Left lobe of liver (tissue), 2 donors: ENCODE results near the gene LRRC18. TPM values are rescaled to one million over a fixed set of nuclear protein-coding genes. Genes with fewer than 3 reads are reported as not detected.

Source experiments
- ATAC-seq: fragments of 200-7000 bp; cut with Tn5 transposase; one replicate; pipeline ENCODE4 v1.9.1; 2020; ENCODE audit warnings: mild to moderate bottlenecking, moderate library complexity
- DNase-seq: peaks from one replicate; pipeline ENCODE4 v3.0.0-alpha.2; 2020; ENCODE audit warnings: low spot score
- total RNA-seq: library from RNA; stranded (reverse); gene quantifications from one replicate; pipeline ENCODE4 v1.2.1, GENCODE V29; 2021
- donor health status: DM: no; HTN: no; CAD: no; lungs with moderate emphysema.
- donor health status: DM: no; HTN: yes; CAD: no.

The LRRC18 gene
- total RNA-seq, 1 donor from 2014 or later, result not detected

- DNase-seq, result no peak
- ATAC-seq, result no peak
Observed at GRCh38 chr10:48946891-48947500, 7.4 kb upstream of the LRRC18 start.

- ATAC-seq (no peak), DNase-seq (no peak)
Observed at GRCh38 chr10:48946332-48946731, 6.7 kb upstream of the LRRC18 start.

- DNase-seq, result peak; percentile 4
- ATAC-seq, result no peak
Observed at GRCh38 chr10:48945441-48946130, 5.9 kb upstream of the LRRC18 start.

GRCh38 chr10:48944171-48944570 is 4.5 kb upstream of the LRRC18 start:
- no peak for ATAC-seq
- no peak for DNase-seq

GRCh38 chr10:48943096-48943495 is 3.5 kb upstream of the LRRC18 start:
- ATAC-seq (no peak), DNase-seq (no peak)

GRCh38 chr10:48941427-48942075 is 1.9 kb upstream of the LRRC18 start:
- DNase-seq (no peak), ATAC-seq (no peak)

- no peak for ATAC-seq
- no peak for DNase-seq
Observed at GRCh38 chr10:48940958-48941357, 1.3 kb upstream of the LRRC18 start.

- no peak for ATAC-seq
- no peak for DNase-seq
Observed at GRCh38 chr10:48940372-48940771, 732 bp upstream of the LRRC18 start.

- ATAC-seq, result no peak
- no peak for DNase-seq
Observed at GRCh38 chr10:48938990-48939536, 577 bp downstream of the LRRC18 start.

GRCh38 chr10:48938281-48938680 is 1.4 kb downstream of the LRRC18 start:
- no peak for ATAC-seq
- no peak for DNase-seq

GRCh38 chr10:48937796-48938195 is 1.8 kb downstream of the LRRC18 start:
- DNase-seq, result no peak
- ATAC-seq, result no peak

GRCh38 chr10:48935577-48935976 is 4.1 kb downstream of the LRRC18 start:
- DNase-seq, result no peak
- ATAC-seq, result no peak

GRCh38 chr10:48934672-48935501 is 4.8 kb downstream of the LRRC18 start:
- DNase-seq, result no peak
- ATAC-seq, result no peak

- ATAC-seq (no peak), DNase-seq (no peak)
Observed at GRCh38 chr10:48932831-48933664, 6.6 kb downstream of the LRRC18 start.

- no peak for DNase-seq
- ATAC-seq, result no peak
Observed at GRCh38 chr10:48931188-48931587, 8.5 kb downstream of the LRRC18 start.

- DNase-seq (no peak), ATAC-seq (no peak)
Observed at GRCh38 chr10:48929413-48929990, 10.1 kb downstream of the LRRC18 start.

GRCh38 chr10:48926764-48927540 is 12.7 kb downstream of the LRRC18 start:
- ATAC-seq (no peak), DNase-seq (no peak)

GRCh38 chr10:48926255-48926654 is 13.4 kb downstream of the LRRC18 start:
- ATAC-seq (no peak), DNase-seq (no peak)

GRCh38 chr10:48924988-48925387 is 14.7 kb downstream of the LRRC18 start:
- ATAC-seq, result no peak
- DNase-seq, result no peak
